HG03159 (cell line): ENCODE data around the gene NMUR2.

Experiments
- ATAC-seq: cut with Tn5 transposase; IDR thresholded peaks from one replicate; pipeline ENCODE4 v1.9.1; 2021; ENCODE audit warnings: mild to moderate bottlenecking, moderate library complexity; ENCODE audit not compliant: unreplicated experiment

Gene NMUR2, protein sequence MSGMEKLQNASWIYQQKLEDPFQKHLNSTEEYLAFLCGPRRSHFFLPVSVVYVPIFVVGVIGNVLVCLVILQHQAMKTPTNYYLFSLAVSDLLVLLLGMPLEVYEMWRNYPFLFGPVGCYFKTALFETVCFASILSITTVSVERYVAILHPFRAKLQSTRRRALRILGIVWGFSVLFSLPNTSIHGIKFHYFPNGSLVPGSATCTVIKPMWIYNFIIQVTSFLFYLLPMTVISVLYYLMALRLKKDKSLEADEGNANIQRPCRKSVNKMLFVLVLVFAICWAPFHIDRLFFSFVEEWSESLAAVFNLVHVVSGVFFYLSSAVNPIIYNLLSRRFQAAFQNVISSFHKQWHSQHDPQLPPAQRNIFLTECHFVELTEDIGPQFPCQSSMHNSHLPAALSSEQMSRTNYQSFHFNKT

DNA sequence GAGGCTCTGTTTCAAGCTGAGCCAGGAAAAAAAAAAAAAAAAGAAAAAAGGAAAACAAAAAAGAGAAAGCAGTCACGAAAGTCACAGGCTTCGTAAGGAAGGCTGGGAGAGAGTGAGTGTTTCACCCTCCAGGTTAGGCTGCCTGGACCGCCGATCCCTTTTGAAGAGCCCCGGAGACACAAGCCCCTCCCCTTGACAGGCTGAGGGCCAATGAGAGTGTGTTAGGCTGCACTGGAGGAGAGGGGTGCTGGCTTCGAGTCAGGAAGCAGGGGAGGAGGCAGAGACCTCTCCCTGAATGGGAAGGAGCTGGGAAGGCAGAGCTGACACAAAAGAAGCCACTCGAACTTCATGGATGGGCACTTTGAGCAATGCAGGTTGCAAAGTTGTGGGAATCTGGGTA, at the start of gene NMUR2:
Gene NMUR2, minus strand, starts transcription at position 135 of the 400 bp plus-strand sequence. CDS start 166 bp downstream, outside the sequence.
- no peak for ATAC-seq

DNA sequence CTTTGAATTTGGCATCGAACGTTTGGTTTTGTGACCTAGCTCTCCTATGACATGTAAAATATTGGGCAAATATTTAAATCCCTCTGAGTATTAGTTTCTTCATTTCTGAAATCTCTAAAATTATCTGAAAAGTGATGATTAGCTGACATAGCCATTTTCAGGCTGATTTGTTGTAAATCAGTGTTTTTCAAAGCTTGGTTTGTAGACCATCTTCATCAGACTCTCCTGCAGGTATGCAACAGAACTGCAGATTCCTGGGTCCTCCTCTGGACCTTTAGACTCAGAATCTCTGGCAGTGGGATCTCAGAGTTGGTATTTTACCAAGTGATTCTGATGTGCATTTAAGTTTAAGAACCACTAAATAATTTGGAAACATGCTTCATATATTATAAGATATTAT, 38.9 kb upstream of the NMUR2 start:
- ATAC-seq = no peak

DNA sequence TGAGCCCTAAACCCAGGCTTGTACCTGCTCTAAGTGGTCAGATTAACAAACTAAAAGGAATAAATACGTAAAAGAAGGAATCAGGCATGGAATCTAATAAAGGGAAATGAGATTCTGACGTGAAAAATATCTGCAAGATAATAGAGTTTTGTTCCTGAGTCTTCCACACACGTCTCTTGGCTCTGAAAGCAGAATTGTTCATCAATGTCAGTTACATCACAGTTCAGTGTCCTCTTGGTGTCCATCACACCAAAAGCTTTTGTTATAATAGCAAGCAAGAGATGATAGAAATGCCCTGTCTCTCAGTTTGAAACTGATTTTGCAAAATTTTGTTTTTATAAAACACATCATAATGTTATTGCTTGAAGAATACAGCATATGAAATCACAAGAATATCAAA, 34.7 kb upstream of the NMUR2 start:
- ATAC-seq = no peak

DNA sequence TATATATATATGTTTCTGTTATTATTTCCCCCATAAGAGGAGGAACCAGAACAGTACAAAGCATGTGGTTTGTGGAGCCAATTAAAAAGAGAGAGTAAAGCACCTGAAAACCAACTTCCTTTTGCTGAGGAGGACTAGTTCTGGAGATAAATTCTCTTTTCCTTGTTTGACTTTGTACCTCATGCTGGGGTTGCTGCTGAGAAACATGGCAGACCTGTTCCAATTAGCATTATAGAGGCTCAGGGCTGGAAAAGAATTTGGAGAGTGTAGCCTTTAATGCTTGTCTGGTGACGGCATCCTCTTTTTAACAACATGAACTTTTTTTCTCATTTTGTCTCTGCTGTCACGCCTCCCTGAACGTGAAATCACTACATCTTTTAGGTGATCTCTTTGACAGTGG, 32.8 kb upstream of the NMUR2 start:
- no peak for ATAC-seq

DNA sequence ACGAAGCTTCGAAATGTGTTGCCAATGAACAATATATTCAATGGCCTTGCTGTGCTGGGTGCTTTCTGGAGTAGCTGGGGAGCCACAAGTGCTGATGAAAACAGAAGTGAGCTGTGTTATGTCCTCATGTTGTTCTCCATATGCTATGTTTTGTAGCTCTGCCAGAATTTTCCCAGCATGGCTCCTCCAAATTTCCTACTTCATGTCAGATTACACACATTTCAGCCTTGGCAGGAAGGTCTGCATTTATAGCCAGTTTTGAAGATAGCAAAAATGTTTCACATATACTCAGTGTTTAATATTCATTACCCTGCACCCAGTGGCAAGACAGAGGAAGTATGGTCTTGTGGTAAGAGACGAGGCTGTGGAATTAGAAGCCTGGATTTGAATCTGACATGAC, 22.6 kb upstream of the NMUR2 start:
- ATAC-seq = no peak

DNA sequence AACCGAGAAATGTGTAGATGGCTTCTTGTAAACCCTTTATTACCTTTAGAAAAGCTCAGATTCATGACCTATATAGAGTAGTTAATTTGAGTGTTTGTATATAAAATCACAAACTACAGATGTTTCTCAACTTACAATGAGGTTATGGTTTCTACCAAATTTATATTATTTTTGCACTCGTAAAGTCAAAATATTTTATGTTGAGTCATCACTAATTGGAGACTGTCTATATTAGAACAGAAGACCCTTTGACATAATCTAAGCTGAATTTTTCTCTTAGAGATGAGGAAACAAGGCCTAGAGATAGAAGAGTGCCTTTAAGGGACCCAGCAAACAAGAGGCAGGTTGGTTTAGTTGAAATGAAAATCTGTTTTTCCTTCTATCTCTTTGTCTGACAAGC, 20.0 kb upstream of the NMUR2 start:
- ATAC-seq = no peak

DNA sequence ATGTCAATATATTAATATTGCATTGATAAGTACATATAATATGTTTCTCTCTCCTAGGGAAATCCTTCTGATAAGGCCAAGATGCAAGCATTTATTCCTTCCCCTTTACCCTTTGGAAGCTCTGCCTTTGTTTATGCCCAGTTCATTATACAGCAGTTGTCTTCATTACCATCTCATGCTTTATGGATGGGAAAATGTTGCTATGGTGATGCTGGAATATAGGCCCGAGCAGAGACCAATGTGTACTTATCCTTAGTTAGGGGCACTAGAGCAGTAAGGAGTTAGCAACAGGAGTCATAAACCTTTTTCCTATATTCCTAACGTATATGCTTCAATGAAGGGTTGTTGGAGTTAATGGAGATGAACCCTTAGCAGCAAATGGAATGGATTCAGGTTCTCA, 19.4 kb upstream of the NMUR2 start:
- no peak for ATAC-seq

DNA sequence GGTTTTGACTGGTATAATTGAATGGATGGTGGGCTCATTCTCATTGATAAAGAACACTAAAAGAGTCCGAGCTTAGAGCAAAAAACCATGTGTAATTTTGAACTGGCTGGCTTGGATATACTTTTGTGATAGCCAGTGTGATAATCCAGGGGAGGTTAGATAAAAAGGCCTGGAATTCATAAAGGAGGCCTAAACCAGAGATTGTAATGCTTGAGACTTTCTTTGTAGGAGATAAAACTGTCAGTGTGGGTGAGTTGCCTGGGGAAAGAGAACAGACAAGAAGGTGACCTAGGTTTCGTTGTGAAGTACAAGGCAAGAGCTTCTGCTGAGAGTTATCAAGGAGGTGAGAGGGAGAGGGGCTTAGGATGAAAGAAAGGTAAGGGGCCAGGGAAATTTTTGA, 17.0 kb upstream of the NMUR2 start:
- ATAC-seq = no peak

DNA sequence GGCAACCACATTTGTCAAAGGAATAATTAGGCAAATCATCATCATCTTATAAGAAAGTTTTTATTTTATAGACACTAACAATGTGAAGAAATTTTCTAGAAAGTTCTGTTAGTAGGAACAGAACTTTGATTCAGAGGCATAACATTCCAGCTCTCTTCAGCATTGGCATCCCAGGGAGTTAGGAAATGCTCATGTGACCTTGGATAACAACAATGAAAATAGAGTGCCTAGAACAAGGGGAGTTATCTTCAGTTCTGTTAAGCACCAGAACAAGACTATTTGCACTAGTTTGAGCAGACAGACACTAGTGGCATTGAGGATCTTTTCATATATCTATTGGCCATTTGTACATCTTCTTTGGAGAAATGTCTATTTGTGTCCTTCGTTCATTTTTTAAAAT, 7.0 kb upstream of the NMUR2 start:
- no peak for ATAC-seq

DNA sequence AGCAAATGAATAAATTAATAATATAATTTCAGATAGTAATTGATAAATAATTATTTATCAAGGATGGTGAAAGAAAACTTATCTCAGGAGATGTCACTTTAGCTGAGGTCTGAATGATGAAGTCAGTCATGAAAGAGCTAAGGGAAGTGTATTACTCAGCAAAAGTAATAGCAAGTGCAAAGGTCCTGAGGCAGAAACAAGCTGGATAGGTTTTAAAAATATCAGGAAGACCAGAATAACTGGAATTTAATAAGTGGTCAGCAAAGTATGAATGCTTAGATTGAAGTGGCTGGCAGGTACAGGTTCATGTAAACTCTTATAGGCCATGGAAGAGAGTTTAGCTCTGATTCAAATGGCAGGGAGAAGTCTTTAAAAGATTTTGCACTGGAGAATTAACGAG, 1.0 kb upstream of the NMUR2 start:
- ATAC-seq = no peak

DNA sequence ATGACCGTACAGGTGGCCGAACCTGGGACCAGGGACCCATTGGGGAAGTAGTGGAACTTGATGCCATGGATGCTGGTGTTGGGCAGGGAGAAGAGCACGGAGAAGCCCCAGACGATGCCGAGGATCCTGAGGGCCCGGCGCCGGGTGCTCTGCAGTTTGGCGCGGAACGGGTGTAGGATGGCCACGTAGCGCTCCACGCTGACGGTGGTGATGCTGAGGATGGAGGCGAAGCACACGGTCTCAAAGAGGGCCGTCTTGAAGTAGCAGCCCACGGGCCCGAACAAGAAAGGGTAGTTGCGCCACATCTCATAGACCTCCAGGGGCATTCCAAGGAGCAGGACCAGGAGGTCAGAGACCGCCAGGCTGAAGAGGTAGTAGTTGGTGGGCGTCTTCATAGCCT, 585 bp downstream of the NMUR2 start:
- ATAC-seq = no peak

DNA sequence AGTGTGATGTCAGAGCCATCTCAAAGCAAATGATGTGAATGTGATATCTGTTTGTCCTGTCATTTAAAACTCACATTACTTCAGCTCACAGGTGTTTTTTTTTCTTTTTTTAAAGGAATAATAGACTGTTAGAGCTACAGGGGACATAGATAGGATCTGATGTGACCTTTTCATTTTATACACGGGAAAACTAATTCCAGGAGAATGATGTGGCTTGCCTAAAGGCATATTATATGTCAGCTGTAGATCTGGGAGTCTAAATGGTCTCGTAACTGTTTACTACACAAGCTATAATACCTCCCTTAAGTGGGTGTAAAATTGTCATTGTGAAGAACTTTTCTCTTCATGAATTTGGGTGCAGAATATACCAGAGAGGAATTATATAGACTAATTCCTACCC, 2.0 kb downstream of the NMUR2 start:
- ATAC-seq = no peak

DNA sequence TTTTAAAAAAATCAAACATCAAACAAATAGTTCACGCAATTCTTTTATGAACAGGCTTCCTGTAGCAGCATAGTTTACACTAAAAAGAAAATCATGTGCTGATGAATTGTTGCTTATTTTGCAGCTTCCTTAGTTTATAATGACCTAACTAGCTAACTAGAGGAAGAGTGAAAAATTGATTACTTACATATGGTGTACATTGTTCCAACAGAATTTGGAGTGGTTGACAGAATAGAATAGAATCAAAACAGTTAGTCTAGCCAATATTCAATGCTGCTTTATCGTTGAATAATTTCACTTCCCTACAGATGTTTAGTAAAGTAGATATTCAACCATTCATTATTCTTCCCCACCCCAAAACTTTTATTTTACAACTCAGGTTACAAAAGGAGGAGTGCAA, 4.2 kb downstream of the NMUR2 start:
- no peak for ATAC-seq

DNA sequence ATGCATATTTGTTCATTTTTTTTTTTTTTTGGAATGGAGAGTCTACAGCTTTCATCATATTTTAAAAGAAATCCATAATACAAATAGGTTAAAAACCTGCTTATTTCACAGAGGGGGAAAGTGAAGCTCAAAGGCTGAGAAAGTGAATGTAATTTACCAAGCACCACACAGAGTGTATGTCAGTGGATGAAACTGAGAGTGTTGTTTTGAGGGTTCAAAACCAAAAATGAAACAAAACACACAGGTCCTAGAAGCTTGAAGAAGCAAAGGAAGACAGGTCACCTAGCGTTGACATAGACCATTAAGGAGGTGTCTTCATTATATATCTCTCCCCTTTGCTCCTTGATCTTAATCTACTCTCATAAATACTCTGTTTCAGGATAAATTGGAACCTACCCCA, 7.5 kb downstream of the NMUR2 start:
- ATAC-seq = peak; percentile 88

DNA sequence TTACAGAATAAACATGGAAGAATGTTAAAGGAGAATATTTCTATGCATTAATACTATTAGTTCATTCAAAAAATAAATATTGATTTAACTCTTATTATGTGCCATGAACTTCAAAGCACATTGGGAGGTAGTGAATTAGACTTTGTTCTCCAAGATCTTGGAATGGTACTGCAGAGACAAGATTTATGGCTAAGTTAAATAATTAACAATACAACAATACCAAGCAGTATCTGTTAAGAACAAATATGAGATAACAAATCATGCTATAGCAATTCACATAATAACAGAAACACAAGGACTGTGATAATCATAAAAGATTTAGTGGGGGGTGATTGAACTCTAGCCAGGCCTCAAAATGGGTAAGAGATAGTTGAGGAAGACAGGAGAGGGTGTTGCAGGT, 11.6 kb downstream of the NMUR2 start:
- ATAC-seq = no peak

DNA sequence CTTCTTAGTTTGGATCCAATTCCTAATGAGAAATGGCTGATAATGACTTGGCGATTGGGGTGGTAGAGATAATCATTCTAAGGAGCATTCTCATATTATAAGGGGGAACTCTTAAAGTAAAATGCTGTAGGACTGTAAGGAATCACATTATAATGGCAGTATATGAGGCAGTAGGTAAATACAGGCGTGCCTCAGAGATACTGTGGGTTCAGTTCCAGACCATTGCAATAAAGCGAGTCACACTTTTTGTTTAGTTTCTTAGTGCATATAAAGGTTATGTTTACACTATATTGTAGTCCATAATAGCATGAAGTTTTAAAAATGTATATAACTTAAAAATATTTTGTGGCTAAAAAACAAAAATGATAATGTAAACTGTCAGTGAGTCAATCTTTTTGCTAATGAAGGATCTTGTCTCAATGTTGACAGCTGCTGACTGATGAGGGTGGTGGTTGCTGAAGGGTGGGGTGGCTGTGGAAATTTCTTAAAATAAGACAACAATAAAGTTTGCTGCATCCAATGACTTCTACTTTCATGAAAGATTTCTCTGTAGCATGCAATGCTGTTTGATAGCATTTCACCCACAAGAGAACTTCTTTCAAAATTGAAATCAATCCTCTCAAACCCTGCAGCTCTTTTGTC, 15.8 kb downstream of the NMUR2 start:
- no peak for ATAC-seq

DNA sequence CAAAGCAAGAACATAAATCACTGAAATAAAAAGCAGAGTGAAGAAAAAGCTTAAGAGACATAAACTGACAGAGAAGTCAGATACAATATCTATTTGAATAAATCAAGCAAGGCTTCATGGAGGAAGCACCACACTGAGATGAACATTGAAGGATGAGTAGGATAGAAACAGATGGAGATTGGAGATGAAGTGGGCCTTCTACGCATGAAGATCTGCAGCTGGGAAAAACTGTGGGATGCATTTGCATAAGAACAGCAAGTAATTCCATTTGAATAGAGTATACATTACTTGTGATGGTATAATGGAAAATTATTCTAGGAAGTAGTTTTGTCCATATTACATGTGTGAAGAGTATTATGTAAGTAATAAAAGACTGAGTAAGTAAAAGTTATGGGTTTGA, 16.5 kb downstream of the NMUR2 start:
- ATAC-seq = no peak

DNA sequence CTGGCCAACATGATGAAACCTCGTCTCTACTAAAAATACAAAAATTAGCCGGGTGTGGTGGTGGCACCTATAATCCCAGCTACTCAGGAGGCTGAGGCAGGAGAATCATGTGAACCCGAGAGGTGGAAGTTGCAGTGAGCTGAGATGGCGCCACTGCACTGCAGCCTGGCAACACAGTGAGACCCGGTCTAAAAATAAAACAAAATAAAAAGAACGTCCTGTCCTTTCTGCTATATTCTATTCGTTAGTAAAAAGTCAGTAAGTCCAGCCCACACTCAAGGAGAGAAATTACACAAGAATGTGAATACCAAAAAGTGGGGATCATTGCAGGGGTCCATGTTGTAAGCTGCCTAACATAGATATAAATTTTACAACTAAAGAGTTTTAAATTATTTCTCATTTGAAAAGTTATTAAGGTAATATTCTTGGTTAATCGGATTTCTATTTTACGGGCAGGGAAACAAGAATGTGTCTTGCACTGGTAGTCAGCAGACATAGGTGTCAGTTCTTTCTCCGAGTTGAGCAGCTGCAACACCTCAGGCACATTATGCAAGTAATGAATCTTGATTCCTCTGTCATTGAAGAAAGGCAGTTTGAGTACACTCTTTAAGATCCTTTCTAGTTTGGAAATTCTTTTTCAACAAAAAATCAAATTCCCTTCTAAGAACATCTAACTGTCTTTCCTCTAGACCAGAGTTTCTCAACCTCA, 24.5 kb downstream of the NMUR2 start:
- no peak for ATAC-seq

DNA sequence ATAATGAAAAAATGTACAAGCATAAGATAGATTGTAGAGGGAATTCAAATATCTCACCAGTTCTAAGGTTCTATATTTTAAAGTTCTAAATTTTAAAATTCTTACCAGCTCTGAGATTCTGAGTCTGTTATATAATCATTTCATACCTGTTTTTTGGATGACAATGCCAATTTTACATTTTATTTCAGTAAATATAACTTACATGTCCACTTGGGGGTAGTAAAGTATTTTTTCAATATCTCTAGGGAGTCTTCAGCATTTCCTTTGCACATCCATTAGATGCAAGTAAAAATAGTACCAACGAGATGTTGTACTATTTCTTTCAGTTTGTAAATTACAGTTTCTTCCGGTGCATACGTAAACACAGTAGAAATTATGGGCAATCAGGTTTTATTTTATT, 25.7 kb downstream of the NMUR2 start:
- ATAC-seq = no peak

DNA sequence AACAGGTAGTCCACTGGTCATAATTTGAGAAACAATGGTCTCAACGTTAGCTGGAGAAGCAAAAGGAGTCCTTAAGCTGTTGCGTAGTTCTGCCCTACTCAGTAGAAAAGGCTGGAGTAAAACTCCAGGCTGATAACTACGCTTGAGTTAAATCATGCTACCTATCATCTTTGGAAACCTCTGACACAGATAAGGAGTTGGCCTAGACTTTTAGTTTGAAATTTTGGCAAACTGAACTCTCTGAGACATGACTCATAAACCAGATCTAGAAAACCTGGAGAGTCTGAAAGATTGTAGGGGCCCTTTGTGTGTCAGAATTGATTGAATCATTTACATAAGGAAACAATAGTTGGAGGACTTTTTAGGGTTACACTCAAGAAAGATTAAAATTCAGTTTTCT, 26.3 kb downstream of the NMUR2 start:
- no peak for ATAC-seq

DNA sequence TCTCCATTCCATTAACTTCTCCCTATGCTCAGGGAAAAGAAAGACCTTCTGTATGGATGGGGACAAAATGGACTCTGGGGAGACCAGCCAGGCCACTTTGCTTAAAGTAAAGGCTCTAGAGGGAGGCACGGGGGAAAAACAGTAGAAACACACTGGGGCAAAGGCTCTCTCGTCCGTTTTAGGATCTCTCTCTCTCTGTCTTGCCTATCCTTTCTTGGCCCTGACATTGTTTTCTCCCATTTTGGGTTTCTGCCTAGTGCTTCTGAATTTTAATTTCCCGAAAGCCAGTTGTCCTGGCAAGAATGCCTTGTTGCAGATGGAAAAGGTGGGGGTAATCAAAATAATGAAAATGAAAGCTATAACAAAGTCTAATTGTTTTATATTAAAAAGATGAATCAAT, 28.2 kb downstream of the NMUR2 start:
- no peak for ATAC-seq

DNA sequence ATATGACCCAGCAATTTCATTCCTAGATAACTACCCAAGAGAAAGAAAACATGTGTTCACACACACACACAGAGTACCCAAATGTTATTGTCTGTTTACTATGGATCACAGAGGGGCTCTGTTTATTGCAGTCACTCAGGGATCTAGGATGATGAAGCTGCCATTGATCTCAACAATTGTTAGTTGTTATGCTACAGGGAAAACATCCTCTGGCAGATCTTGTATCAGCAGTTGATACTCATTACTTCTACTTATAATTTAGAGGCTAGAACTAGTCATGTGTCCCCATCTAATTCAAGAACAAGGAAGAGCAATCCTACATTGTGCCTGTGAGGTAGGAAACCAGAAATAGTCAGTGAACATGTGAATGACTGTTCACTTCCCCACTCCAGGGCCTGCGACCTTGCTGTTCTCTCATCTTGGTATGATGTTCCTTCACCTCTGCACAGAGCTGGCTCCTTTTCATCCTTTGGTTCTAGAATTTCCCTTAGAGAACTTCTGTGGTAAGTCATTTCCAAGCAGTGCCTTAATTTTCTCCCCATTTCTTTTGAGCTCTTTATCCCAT, 30.3 kb downstream of the NMUR2 start:
- no peak for ATAC-seq
